Thoracic aorta (tissue), 2 donors: ENCODE data around the gene ADAMTS2. TPM values are rescaled to one million over a fixed set of nuclear protein-coding genes. Genes with fewer than 3 reads are reported as not detected.
A peak's percentile ranks its signal among the peaks of the same experiment; 100 is the strongest.

Experiments used
- ATAC-seq: fragments of 150-250 bp; one replicate; pipeline ENCODE4 v1.8.0; 2017; ENCODE audit warnings: low read depth; ENCODE audit not compliant: insufficient number of reproducible peaks, low FRiP score
- DNase-seq: peaks from one replicate; pipeline ENCODE4 v3.0.0-alpha.2; 2020; ENCODE audit warnings: low spot score
- H3K27ac ChIP-seq, 2 donors: fragments of 200-600 bp; sonication (generic); 1 replicate in 1 of 2; 2 replicates in 1 of 2; pipeline ENCODE4 v1.5.1; 2016; ENCODE audit warnings: mild to moderate bottlenecking in 2 of 2, moderate library complexity in 2 of 2
- H3K27me3 ChIP-seq: fragments of 200-600 bp; sonication (generic); replicated peaks from 2 replicates; pipeline ENCODE4 v1.6.0; 2016; ENCODE audit warnings: mild to moderate bottlenecking; ENCODE audit not compliant: insufficient read depth
- H3K36me3 ChIP-seq: fragments of 200-600 bp; sonication (generic); one replicate; pipeline ENCODE4 v1.5.1; 2016
- H3K4me1 ChIP-seq, 2 donors: fragments of 200-600 bp; sonication (generic); 1 replicate in 1 of 2; 2 replicates in 1 of 2; pipeline versions ENCODE4 v1.5.1 to v1.6.0; 2016; ENCODE audit warnings: low read depth in 2 of 2, mild to moderate bottlenecking in 1 of 2; ENCODE audit not compliant: control insufficient read depth in 1 of 2
- H3K4me3 ChIP-seq: fragments of 200-600 bp; sonication (generic); 2 replicates; pipeline ENCODE4 v1.5.1; 2016; ENCODE audit warnings: mild to moderate bottlenecking
- H3K9me3 ChIP-seq: fragments of 200-600 bp; sonication (generic); 2 replicates; pipeline ENCODE4 v1.5.1; 2016
- total RNA-seq, 2 donors: library from RNA; depleted of rRNA; stranded (reverse); fragments of >200 nt; gene quantifications; one replicate each; pipeline versions ENCODE4 v1.1.0 to v1.2.3, GENCODE V29; 2016
- TF ChIP-seq, protein P1 (sequence below): fragments of 200-600 bp; sonication (generic); IDR thresholded peaks from one replicate; pipeline ENCODE4 v1.5.1; 2019; ENCODE audit warnings: antibody characterized with exemption

Gene ADAMTS2
- total RNA-seq, 2 donors from 2014 or later = 34.4 to 60.7 TPM

DNA sequence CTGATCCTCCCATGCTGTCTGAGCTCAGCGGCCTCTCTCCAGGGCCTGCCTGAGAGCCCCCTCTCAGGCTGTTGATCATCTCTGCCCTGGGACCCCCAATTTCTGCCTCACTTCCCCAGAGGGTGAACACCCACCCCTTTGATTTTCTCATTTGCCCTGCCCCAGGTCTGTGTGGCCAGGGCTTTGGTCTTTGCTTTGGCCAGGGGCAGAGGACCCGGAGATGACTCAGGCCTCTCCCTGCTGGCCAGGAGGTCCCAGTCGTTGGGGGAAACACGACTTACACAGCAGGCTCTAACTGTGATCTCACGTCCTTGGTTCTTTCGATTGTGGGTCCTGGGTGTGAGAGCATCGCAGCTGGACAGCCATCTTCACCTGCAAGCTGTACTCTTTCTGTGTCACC, 1.1 kb upstream of the ADAMTS2 start:
- DNase-seq (no peak), ATAC-seq (no peak)
- Histone ChIP-seq H3K4me1 (peaks cover 6 to 23% of the 10 kb centered on the region in 2 donors), H3K36me3 (no peaks in the 10 kb centered on the region), H3K27ac (no peak overlapping the region), H3K9me3 (no peaks in the 10 kb centered on the region), H3K27me3 (no peaks in the 10 kb centered on the region), H3K4me3 (no peak overlapping the region)
- TF ChIP-seq, protein P1, sequence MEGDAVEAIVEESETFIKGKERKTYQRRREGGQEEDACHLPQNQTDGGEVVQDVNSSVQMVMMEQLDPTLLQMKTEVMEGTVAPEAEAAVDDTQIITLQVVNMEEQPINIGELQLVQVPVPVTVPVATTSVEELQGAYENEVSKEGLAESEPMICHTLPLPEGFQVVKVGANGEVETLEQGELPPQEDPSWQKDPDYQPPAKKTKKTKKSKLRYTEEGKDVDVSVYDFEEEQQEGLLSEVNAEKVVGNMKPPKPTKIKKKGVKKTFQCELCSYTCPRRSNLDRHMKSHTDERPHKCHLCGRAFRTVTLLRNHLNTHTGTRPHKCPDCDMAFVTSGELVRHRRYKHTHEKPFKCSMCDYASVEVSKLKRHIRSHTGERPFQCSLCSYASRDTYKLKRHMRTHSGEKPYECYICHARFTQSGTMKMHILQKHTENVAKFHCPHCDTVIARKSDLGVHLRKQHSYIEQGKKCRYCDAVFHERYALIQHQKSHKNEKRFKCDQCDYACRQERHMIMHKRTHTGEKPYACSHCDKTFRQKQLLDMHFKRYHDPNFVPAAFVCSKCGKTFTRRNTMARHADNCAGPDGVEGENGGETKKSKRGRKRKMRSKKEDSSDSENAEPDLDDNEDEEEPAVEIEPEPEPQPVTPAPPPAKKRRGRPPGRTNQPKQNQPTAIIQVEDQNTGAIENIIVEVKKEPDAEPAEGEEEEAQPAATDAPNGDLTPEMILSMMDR = no peak

DNA sequence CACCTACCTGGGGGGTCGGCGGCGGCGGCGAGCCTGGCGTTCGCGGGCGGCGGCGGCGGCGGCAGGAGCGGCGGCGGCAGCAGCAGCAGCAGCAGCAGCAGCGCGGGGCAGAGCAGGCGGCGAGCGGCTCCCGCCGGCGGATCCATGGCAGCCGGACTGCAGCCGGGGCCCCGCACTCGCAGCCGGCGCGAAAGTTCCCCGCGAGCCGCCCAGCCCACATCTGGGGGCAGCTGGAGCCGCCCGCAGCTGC, 153 bp downstream of the ADAMTS2 start:
- no peaks in the 10 kb centered on the region for H3K27me3 ChIP-seq
- peaks cover 6 to 23% of the 10 kb centered on the region in 2 donors for H3K4me1 ChIP-seq
- H3K36me3 ChIP-seq = no peaks in the 10 kb centered on the region
- TF ChIP-seq, protein P1 = no peak
- H3K4me3 ChIP-seq = peak overlapping the region; percentile 92
- DNase-seq (no peak), ATAC-seq (no peak)
- no peaks in the 10 kb centered on the region for H3K9me3 ChIP-seq
- peak overlapping the region in 1 of 2 donors; percentile 52 for H3K27ac ChIP-seq

- Histone ChIP-seq H3K4me1 (peaks cover 6 to 23% of the 10 kb centered on the region in 2 donors), H3K9me3 (no peaks in the 10 kb centered on the region), H3K4me3 (peak overlapping the region; percentile 92), H3K27ac (peak overlapping the region; percentile 27 to 52), H3K36me3 (no peaks in the 10 kb centered on the region), H3K27me3 (no peaks in the 10 kb centered on the region)
- DNase-seq (no peak), ATAC-seq (no peak)
- TF ChIP-seq, protein P1 = no peak
These were observed 654 bp downstream of the ADAMTS2 start for GRCh38 chr5:179344431-179345182.

DNA sequence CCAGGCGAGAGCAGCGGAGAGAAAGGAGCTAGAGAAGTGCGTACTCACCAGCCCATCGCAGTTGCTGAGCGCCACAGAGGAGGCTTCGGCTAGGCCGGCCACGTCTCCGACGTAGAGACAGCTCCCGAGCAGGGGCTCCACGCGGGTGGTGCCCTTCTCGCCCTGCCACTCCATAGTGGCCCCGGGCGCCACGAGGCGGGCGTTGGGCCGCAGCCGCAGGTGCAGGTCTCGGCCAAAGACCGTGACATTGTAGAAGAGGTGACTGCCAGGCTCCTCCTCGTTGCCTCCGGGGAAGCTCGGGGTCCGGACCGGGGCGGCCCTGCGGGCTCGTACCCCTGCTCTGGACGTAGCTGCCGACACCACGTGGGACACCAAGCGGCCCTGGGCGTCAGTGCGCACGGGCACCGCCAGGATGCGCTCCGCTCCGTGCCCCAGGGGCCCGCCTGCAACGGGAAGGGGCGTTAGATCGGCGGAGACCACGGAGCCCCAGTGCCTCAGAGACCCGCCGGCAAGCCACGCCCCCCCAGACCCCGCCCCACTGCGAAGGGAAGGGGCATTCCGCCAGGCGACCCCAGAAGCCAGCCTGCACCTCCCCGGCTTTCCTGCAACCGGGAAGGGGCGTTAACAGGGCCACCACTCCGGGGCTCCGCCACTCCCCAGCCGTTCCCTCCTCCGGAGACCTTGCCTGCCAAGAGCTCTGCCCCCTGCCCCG, 1.4 kb downstream of the ADAMTS2 start:
- Histone ChIP-seq H3K4me1 (peaks cover 6 to 23% of the 10 kb centered on the region in 2 donors), H3K4me3 (peak overlapping the region; percentile 92), H3K27ac (peak overlapping the region in 1 of 2 donors; percentile 27), H3K9me3 (no peaks in the 10 kb centered on the region), H3K36me3 (no peaks in the 10 kb centered on the region), H3K27me3 (no peaks in the 10 kb centered on the region)
- ATAC-seq = no peak
- TF ChIP-seq, protein P1 = peak; percentile 71
- no peak for DNase-seq

DNA sequence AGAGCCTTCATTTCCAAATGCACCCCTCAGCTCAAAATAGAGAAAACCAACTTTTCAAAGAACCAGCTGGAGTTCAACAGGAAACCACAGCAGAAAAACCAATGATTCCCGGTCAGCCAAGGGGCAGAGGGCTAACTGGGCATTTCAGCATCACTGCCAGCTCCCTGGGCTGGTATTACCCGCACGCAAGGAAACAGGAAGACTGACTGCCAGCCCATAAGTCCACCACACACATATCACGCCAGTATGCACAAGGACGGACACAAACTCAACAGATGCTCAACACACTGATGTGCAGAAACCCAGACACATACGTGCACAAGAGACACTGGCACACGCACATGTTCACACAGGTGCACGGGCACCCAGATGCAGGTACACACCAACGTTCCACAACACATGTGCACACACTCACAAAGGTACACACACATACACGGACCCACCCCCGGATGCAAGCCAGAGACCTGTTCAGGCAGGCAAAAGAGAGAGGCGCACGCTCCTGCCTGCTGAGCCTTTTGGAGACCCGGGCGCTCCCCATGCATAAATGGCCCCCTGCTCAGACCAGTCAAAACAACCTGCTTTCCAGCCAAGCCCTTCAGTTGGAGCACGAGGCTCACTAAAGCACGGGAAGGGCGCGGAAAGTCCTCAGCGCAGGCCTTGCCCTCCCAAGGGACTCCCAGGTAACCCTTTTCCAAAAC, 2.1 kb downstream of the ADAMTS2 start:
- Histone ChIP-seq H3K27me3 (no peaks in the 10 kb centered on the region), H3K27ac (no peak overlapping the region)

More for the DNA sequence above, 2.1 kb downstream of the ADAMTS2 start:
- TF ChIP-seq, protein P1 = no peak
- ATAC-seq (no peak), DNase-seq (no peak)
- H3K4me3 ChIP-seq = peak overlapping the region; percentile 92
- H3K36me3 ChIP-seq = no peaks in the 10 kb centered on the region
- H3K9me3 ChIP-seq = no peaks in the 10 kb centered on the region
- H3K4me1 ChIP-seq = peaks cover 6 to 23% of the 10 kb centered on the region in 2 donors
